Measurements from ENCODE around the gene ZDHHC14.
A peak's percentile ranks its signal among the peaks of the same experiment; 100 is the strongest.
"Not testable (repeated sequence)": the region's sequence is repeated elsewhere in the genome, so short reads cannot be mapped to it uniquely, and the experiment has no call there.

ZDHHC14 gene

DNA sequence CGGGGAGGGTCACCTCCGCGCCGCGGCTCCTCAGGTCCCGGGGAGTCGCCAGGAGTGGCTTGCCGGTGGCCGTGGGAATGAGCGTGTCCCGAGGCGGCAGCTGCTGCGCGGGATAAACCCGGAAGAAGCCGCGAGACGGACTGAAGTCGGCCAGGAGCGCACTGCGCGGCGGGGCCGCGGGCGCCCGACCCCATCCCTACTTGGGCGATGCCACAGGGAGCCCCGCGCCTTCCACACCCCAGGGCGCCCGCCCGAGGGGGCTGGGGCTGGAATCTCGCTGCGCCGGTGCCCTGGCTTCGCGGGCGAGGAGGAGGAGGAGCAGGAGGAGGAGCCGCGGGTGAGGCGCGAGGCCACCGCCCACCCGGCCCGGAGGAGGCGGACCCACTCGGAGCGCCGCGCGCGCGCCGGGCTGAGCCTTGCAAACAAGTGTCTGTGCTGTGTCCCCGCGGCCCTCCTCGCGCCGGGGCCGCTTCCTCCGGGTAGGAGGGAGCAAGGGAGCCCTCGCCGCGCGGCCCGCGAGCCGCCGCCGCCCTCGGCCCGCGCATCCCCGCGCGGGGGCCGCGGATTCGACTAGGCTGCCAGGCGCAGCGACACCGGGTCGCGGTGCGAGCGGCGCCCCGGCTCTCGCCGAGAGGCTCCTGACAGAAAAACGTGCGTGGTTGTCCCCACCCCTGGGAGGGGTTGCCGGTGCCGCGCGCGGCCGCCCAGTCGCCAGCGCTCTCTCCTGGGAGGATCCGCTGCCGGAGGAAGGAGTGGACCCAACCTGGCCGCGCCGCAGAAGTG lies at the start of gene ZDHHC14:
ZDHHC14 (plus strand) TSS at position 412 of the 783 bp plus-strand sequence.
- DNase-seq = peak; percentile 57

DNA sequence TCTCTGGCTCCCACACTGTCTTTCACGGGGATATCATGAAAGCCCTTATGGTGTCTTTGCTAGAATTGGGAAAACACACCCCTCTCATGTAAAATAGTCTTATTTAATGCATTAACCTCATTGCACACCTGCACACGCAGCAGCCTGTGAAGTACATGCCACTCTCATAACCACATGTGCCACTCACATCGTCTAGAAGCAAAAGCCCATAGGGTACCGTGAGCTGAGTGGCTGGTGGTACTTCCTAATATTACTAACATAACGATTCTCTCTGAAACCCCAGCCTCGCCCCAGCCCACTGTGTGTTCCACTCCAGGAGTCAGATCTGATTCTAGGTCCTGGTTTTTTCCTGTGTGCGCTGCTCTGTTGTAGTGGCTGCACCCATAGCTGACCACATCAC lies 48.2 kb upstream of the ZDHHC14 start:
- no peak for DNase-seq

GRCh38 chr6:157333537-157333936 lies 47.5 kb upstream of the ZDHHC14 start:
- DNase-seq = no peak

- DNase-seq = no peak
These were observed 47.0 kb upstream of the ZDHHC14 start for GRCh38 chr6:157333956-157334355.

- no peak for DNase-seq
These were observed 45.2 kb upstream of the ZDHHC14 start for GRCh38 chr6:157335829-157336228.

DNA sequence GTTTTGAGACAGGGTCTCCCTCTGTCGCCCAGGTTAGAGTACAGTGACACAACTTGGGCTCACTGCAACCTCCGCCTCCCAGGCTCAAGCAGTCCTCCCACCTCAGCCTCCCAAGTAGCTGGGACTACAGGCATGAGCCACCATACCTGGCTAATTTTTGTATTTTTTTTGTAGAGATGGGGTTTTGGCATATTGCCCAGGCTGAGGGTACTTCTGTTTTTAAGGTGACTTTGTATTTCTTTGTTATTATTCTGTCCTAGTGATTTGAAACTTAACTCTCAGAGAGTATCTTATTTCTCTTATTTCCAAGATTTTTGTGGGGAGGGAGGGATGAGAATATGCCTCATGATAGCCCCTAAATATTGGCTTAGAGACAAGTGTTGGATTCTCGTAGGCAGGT lies 43.7 kb upstream of the ZDHHC14 start:
- not testable (repeated sequence) for DNase-seq

DNA sequence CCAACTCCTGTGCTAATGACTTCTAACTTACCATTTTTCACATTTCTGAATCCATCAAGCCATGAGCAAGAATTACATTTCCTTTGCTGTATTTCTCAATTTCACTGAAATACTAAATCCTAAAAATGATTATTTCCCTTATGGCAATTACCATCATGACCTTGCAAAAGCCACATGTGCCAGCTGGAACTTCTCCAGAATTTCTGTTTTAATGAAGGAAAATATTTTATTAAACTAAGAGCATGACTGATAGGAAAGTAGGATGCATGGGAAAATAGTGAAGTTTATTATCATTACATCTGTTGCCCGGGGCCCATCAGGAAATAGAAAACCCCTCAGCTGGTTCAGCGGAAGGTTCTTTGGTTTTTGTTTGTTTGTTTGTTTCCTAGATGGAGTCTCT lies 43.2 kb upstream of the ZDHHC14 start:
- DNase-seq = no peak

DNA sequence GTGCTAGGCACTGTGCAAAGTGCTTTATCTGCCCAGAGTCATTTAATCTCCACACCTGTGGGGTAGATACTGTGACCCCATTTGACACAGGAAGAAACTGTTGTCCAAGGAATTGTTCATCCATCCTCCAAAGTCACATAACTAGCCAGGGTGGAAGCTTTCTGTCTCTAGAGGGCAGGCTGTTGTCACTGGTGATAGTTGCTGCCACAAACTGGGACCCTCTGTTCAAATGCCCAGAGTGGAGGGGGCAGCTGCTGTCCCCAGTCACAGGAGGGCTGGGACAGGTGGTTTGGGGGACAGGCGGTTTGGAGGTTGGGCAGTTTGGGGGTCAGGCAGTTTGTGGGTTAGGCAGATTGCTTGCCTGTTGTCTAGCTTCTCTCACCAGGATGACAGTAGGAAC lies 41.6 kb upstream of the ZDHHC14 start:
- DNase-seq = no peak

- DNase-seq = no peak
These were observed 37.3 kb upstream of the ZDHHC14 start for GRCh38 chr6:157343732-157344131.

GRCh38 chr6:157346373-157346772 lies 34.6 kb upstream of the ZDHHC14 start:
- DNase-seq = no peak

GRCh38 chr6:157358287-157358686 lies 22.7 kb upstream of the ZDHHC14 start:
- DNase-seq = no peak

GRCh38 chr6:157361886-157362285 lies 19.1 kb upstream of the ZDHHC14 start:
- no peak for DNase-seq

DNA sequence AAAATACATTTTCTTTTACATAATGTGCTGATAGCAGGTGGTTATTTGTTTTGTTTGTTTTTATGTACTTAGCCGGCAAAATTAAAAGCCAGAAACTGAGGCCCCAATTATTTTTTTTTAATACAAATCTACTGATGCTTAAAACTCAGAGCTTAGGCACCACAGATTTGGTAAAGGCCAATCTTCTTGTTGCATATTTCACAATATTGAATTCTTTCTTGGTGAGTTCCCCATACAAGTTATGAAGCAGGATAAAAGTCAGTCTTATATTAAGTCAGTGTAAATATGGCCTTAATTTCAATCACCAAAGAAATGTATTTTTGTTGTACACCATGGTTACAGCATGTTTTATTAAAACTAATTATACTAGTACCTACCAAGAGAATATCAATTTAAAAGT lies 16.3 kb upstream of the ZDHHC14 start:
- no peak for DNase-seq

DNA sequence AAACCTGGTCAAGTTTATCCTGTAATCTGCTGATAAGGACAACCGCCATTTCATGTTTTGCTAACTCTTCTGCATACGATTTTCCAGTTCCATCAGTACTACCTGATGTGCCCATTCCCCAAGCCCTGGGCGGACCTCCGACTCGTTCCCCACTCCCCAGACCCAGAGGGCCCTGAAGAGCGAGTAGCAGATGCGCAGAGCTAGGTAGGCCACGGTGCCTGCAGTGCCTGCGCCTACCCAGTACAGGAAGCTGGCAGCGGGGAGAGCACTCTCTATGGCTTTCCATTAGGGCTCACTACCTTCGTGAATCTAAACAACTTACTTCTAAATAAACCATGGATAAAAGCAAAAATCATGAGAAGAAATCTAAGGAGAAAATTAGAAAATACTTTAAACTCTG lies 14.3 kb upstream of the ZDHHC14 start:
- DNase-seq = no peak

DNA sequence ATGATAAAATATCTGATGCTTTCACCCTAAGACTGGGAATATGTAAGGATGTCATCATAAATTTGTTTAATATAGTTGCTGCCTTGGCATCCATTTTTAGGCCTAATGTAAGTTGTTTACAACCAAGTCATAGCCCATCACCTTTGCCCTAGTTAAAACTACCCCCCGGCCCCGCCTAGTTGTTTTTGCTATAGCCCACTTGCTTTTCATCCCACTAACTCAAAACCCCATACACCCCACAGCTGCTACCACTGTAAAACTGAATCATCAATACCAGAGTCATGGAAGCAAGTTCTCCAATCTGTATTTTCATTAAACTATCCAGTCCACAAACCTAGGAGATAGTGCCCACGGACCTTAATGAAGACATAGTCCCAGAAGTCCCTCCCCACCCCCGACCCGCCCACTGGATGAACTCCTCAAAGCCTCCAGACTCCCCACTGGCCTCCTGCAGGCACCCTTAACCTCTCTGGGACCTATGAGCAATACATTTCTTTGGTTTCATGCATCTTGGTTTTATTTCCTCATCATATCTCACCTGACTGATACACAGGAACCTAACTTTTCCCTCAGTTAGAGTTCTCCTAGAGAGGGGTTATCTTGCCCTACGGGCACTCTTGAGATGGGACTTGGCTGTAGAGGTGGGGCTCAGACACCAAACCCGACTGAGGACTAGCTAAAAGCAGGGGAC lies 12.5 kb upstream of the ZDHHC14 start:
- DNase-seq = no peak

DNA sequence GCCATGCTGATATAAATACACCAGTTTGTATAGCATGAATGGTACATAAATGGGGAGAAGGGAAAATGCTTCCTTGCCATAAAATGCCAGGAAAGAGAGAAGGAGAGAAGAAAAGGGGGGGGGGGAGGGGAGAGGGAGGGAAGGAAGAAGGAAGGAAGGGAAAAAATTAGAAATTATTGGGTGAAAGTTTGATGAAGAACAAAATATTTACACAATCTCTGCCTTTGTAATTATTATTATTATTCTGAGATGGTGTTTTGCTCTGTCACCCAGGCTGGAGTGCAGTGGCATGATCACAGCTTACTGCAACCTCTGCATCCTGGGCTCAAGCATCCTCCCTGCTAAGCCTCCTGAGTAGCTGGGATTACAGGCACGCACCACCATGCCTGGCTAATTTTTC lies 10.2 kb upstream of the ZDHHC14 start:
- DNase-seq = no peak

DNA sequence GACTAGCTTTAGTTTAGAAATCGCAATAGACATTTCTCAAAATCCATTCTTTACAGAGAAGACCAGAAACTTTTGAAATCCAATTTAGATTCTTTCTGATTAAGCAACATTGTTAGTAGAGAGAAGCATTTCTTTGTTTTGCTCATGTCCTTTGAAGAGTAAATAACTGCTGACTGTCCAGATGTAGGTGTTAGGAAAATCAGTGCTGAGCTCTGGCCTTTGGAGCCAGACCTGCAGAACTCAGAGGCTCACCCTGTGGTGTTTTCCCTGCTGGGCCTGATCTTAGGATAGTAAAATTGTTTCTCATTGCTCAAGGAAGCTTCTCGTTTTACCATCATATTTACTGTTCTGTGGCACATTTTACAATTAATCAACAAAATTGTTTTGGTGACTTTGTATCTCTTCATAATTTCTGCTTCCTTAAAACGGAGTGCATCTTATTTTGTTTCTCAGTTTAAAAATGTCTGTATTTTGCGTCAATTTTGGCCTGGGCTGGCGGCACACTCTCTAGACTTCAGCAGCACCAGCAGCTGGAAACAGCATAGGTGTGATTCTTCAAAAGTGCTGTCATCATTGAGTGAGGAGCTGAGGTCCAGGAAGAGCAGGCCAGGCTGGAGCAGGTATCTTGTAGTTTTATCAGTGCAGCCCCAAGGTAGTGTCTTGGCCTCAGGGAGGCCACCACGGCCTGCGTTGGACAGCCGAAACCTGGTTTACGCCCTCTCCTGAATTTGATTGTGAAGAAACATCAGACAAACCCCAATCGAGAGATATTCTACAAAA lies 8.3 kb upstream of the ZDHHC14 start:
- DNase-seq = no peak

DNA sequence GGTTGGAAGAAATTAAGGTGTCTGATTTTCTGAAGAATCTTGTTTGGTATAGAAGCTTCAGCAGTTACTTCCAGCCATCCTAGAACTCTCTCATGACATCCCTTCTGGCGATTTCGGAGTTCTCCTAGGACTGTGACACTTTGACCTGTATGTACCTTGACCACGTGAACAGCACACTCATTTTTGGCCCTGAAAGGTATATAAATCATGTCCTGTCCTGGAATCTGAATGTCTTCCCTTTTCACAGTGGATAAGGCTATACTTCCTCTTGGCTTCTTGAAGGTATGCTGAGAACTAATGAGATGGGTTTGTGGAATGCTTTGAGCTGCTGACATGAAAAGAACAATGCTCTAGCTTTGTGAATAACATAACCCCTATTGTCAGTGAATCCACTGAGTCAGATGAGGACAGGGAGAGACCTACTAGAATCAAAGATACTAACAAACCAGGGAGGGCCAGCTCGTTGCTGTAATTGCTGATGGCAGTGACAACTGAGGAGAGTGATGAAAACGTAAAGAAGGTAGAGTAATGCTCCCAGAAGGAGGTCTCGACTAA lies 6.0 kb upstream of the ZDHHC14 start:
- no peak for DNase-seq

DNA sequence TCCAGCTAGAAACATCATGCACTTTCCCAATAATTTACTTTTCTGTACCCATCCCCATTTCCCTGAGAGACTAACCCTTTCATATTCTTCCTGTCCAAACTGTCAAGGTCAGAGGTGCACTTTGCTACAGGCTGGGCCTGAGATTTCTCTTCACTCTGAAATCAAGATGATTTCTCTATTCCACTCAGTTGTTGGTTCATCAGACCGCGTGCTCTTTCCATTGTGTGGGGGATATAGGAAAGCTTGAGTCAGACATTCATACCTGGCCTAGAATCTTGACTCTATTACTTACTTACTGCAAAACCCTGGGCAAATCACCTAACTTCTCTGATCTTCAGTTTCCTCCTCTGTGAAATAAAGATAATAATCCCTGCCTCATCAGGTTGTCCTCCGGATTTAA lies 4.7 kb upstream of the ZDHHC14 start:
- DNase-seq = no peak

GRCh38 chr6:157376706-157377230 lies 4.2 kb upstream of the ZDHHC14 start:
- DNase-seq = no peak

- peak; percentile 70 for DNase-seq
These were observed 1.1 kb upstream of the ZDHHC14 start for GRCh38 chr6:157379656-157380457.

DNA sequence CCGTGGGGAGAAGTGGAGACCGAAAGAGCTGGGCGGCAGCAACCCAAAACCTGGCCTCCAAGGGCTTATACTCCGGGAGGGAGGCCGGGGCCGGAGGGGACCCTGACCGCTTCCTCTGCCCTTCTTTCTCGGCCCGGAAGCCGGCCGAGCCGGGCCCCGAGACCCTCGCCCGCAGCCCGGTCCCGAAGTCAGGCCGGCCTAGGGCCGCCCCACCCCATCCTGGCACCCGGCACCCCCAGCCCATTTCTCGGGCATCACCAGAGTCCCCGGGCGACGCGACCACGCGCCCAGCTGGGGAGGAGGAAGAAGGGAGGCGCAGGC lies 572 bp upstream of the ZDHHC14 start:
- no peak for DNase-seq
